Fibroblast of lung (primary cell): ENCODE results near the gene COL16A1. TPM values are rescaled to one million over a fixed set of nuclear protein-coding genes. Genes with fewer than 3 reads are reported as not detected.

ENCODE experiments used
- DNase-seq, 2 donors: peaks; one replicate each; pipeline versions ENCODE4 v3.0.0 to v3.0.0-alpha.2; 2010; ENCODE audit warnings: low read depth in 2 of 2
- H2AFZ ChIP-seq: 2 replicates; pipeline ENCODE4 v1.5.1; 2012; ENCODE audit warnings: low read length, control low read depth, inconsistent platforms
- H3K27ac ChIP-seq: 2 replicates; pipeline ENCODE4 v1.5.1; 2011; ENCODE audit warnings: low read length, control low read depth; ENCODE audit not compliant: insufficient read depth
- H3K27me3 ChIP-seq: 2 replicates; pipeline ENCODE4 v1.5.1; 2011; ENCODE audit warnings: mild to moderate bottlenecking, low read length; ENCODE audit not compliant: control insufficient read depth, insufficient read depth
- H3K36me3 ChIP-seq: 2 replicates; pipeline ENCODE4 v1.5.1; 2011; ENCODE audit warnings: low read length; ENCODE audit not compliant: control insufficient read depth, insufficient read depth
- H3K4me1 ChIP-seq: 2 replicates; pipeline ENCODE4 v1.5.1; 2011; ENCODE audit warnings: low read length; ENCODE audit not compliant: control insufficient read depth, insufficient read depth; ENCODE audit errors: extremely low read depth
- H3K4me2 ChIP-seq: 2 replicates; pipeline ENCODE4 v1.5.1; 2011; ENCODE audit warnings: low read length, control low read depth; ENCODE audit not compliant: insufficient read depth; ENCODE audit errors: extremely low read depth
- H3K4me3 ChIP-seq, 4 experiments: fragments of 200-600 bp in 1 of 4; sonication (generic) in 1 of 4; replicated peaks in 1 of 4; 2 replicates each; pipeline ENCODE4 v1.5.1; 2011 to 2016; ENCODE audit warnings: low read length in 4 of 4, low read depth in 3 of 4, mild to moderate bottlenecking in 3 of 4, control low read depth in 2 of 4, inconsistent platforms in 1 of 4, mixed read lengths in 1 of 4; ENCODE audit not compliant: insufficient read depth in 1 of 4; ENCODE audit errors: control extremely low read depth in 1 of 4
- H3K79me2 ChIP-seq: 2 replicates; pipeline ENCODE4 v1.5.1; 2012; ENCODE audit warnings: mild to moderate bottlenecking, low read length, inconsistent platforms; ENCODE audit not compliant: control insufficient read depth, insufficient read depth
- H3K9ac ChIP-seq: 2 replicates; pipeline ENCODE4 v1.5.1; 2011; ENCODE audit warnings: mild to moderate bottlenecking, low read length, control low read depth; ENCODE audit not compliant: insufficient read depth
- H3K9me3 ChIP-seq: 2 replicates; pipeline ENCODE4 v1.5.1; 2012; ENCODE audit warnings: low read depth, low read length; ENCODE audit not compliant: control insufficient read depth, insufficient read depth
- H4K20me1 ChIP-seq: 2 replicates; pipeline ENCODE4 v1.5.1; 2011; ENCODE audit warnings: low read length; ENCODE audit not compliant: control insufficient read depth, insufficient read depth; ENCODE audit errors: extremely low read depth
- CTCF ChIP-seq, 2 donors: IDR thresholded peaks in 1 of 2; conservative IDR thresholded peaks in 1 of 2; 1 replicate in 1 of 2; 2 replicates in 1 of 2; pipeline ENCODE4 v1.5.1; 2011 to 2012; ENCODE audit warnings: low read length in 2 of 2, control low read depth in 1 of 2, inconsistent platforms in 1 of 2, low read depth in 1 of 2, mild to moderate bottlenecking in 1 of 2
- EZH2 ChIP-seq: IDR thresholded peaks from 2 replicates; pipeline ENCODE4 v1.5.1; 2012; ENCODE audit warnings: low read length, control low read depth, mild to moderate bottlenecking; ENCODE audit errors: missing control alignments
- polyA plus RNA-seq, 2 donors: library from polyadenylated mRNA; depleted of rRNA in 1 of 2; stranded (reverse) in 1 of 2; unstranded in 1 of 2; fragments of >200 nt; gene quantifications; 2 replicates each; pipeline ENCODE4 v1.2.1, GENCODE V29; 2011 to 2012; ENCODE audit warnings: missing spikeins in 1 of 2
- total RNA-seq: library from RNA; depleted of rRNA; stranded (reverse); fragments of >200 nt; gene quantifications from 2 replicates; pipeline ENCODE4 v1.2.1, GENCODE V29; 2014

The COL16A1 gene
- total and polyA plus RNA-seq, 2 donors (not counting 1 experiment from before 2014, with no cell fraction given), result 20.9 to 80.3 TPM

DNA sequence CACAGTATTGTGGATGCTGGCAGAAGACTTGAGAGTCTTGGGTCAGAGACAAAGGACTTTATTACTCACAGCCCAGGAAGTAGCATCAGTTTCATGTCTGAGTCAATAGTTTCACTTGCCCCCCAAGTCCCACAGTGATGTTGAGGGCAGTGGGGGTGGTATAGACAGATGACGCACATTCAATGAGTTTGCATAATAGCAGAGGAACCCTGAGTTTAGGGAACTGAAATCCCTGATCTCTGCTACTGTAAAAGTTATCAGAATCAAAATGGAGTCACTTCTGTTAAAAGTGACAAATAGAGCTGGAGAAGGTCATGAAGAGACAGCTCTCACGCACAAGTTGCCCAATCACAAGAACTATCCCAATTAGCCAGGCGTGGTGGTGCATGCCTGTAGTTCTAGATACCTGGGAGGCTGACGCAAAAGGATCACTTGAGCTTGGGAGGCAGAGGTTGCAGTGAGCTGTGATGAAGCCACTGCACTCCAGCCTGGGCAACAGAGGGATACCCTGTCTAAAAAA is 97.8 kb downstream of the COL16A1 start:
- no peaks in the 10 kb centered on the region for H3K4me1 ChIP-seq
- no peaks in the 10 kb centered on the region for H3K9me3 ChIP-seq
- H3K36me3 ChIP-seq, result no peaks in the 10 kb centered on the region
- no peak overlapping the region for H3K27ac ChIP-seq
- no peak overlapping the region for H3K9ac ChIP-seq
- H3K27me3 ChIP-seq, result no peaks in the 10 kb centered on the region
- DNase-seq, result peak; percentile 47 to 91
- H3K4me2 ChIP-seq, result no peak overlapping the region
- TF ChIP-seq EZH2 (no peak), CTCF (conservative IDR thresholded peaks at IDR 0.05 in 1 of 2, IDR thresholded peaks at IDR 0.05 in 1 of 2; ENCODE audit: low read depth in 1 of 2, low read length in 2 of 2) (no peak)
- no peak overlapping the region for H2AFZ ChIP-seq
- no peaks in the 10 kb centered on the region for H3K79me2 ChIP-seq
- H3K4me3 ChIP-seq, result no peak overlapping the region
- H4K20me1 ChIP-seq, result no peaks in the 10 kb centered on the region

Other genes with a start within 250 kb of the COL16A1 start
- gene TINAGL1, start 127.5 kb downstream of the COL16A1 start, total RNA-seq, result 3.0 and 3.3 TPM in 2 replicates
- 2.8 and 92.5 TPM in 2 replicates for gene TINAGL1, start 127.5 kb downstream of the COL16A1 start, polyA plus RNA-seq
- gene HCRTR1, start 86.3 kb downstream of the COL16A1 start, total RNA-seq, result not detected in 2 replicates
- not detected in 2 replicates for gene HCRTR1, start 86.3 kb downstream of the COL16A1 start, polyA plus RNA-seq
- 72.2 and 78.1 TPM in 2 replicates for gene PEF1, start 59.1 kb downstream of the COL16A1 start, total RNA-seq
- gene PEF1, start 59.1 kb downstream of the COL16A1 start, polyA plus RNA-seq, result 72.9 and 85.3 TPM in 2 replicates
- gene ADGRB2, start 60.3 kb upstream of the COL16A1 start, total RNA-seq, result 7.4 and 10.4 TPM in 2 replicates
- gene ADGRB2, start 60.3 kb upstream of the COL16A1 start, polyA plus RNA-seq, result 4.4 and 4.8 TPM in 2 replicates
- gene SPOCD1, start 112.0 kb upstream of the COL16A1 start, total RNA-seq, result 30.3 and 47.2 TPM in 2 replicates
- gene SPOCD1, start 112.0 kb upstream of the COL16A1 start, polyA plus RNA-seq, result 44.8 and 55.4 TPM in 2 replicates
- 268 and 366 TPM in 2 replicates for gene PTP4A2, start 234.4 kb upstream of the COL16A1 start, total RNA-seq
- gene PTP4A2, start 234.4 kb upstream of the COL16A1 start, polyA plus RNA-seq, result 398 and 429 TPM in 2 replicates